ENCODE measurements around the gene NDOR1. TPM values are rescaled to one million over a fixed set of nuclear protein-coding genes. Genes with fewer than 3 reads are reported as not detected.

Gene NDOR1
- total RNA-seq, 1 experiment from 2014 or later, result 5.7 TPM

Other genes starting within 250 kb of the NDOR1 start
- gene PTGDS, start 228.2 kb upstream of the NDOR1 start, total RNA-seq (2014; rRNA removed; shearing (Covaris generic); ENCODE audit: low replicate concordance), result not detected in 2 replicates
- not detected in 2 replicates for gene LCNL1, start 222.7 kb upstream of the NDOR1 start, total RNA-seq (2014; rRNA removed; shearing (Covaris generic); ENCODE audit: low replicate concordance)
- 27.5 and 63.0 TPM in 2 replicates for gene PAXX, start 213.3 kb upstream of the NDOR1 start, total RNA-seq (2014; rRNA removed; shearing (Covaris generic); ENCODE audit: low replicate concordance)
- gene CLIC3, start 209.1 kb upstream of the NDOR1 start, total RNA-seq (2014; rRNA removed; shearing (Covaris generic); ENCODE audit: low replicate concordance), result not detected in 2 replicates
- gene ABCA2, start 177.5 kb upstream of the NDOR1 start, total RNA-seq (2014; rRNA removed; shearing (Covaris generic); ENCODE audit: low replicate concordance), result 10.9 and 11.7 TPM in 2 replicates
- not detected in 2 replicates for gene FUT7, start 173.6 kb upstream of the NDOR1 start, total RNA-seq (2014; rRNA removed; shearing (Covaris generic); ENCODE audit: low replicate concordance)
- 86.9 and 253 TPM in 2 replicates for gene NPDC1, start 159.5 kb upstream of the NDOR1 start, total RNA-seq (2014; rRNA removed; shearing (Covaris generic); ENCODE audit: low replicate concordance)
- gene ENTPD2, start 151.6 kb upstream of the NDOR1 start, total RNA-seq (2014; rRNA removed; shearing (Covaris generic); ENCODE audit: low replicate concordance), result not detected in 2 replicates
- gene SAPCD2, start 135.1 kb upstream of the NDOR1 start, total RNA-seq (2014; rRNA removed; shearing (Covaris generic); ENCODE audit: low replicate concordance), result 20.8 and 32.5 TPM in 2 replicates
- gene UAP1L1, start 128.2 kb upstream of the NDOR1 start, total RNA-seq (2014; rRNA removed; shearing (Covaris generic); ENCODE audit: low replicate concordance), result 8.2 and 12.2 TPM in 2 replicates
- 77.1 and 83.1 TPM in 2 replicates for gene MAN1B1, start 118.7 kb upstream of the NDOR1 start, total RNA-seq (2014; rRNA removed; shearing (Covaris generic); ENCODE audit: low replicate concordance)
- gene DPP7, start 91.0 kb upstream of the NDOR1 start, total RNA-seq (2014; rRNA removed; shearing (Covaris generic); ENCODE audit: low replicate concordance), result 53.6 and 57.8 TPM in 2 replicates
- not detected in 2 replicates for gene GRIN1, start 66.5 kb upstream of the NDOR1 start, total RNA-seq (2014; rRNA removed; shearing (Covaris generic); ENCODE audit: low replicate concordance)
- gene LRRC26, start 35.6 kb upstream of the NDOR1 start, total RNA-seq (2014; rRNA removed; shearing (Covaris generic); ENCODE audit: low replicate concordance), result not detected in 2 replicates
- gene TMEM210, start 33.6 kb upstream of the NDOR1 start, total RNA-seq (2014; rRNA removed; shearing (Covaris generic); ENCODE audit: low replicate concordance), result not detected in 2 replicates
- 31.1 and 34.6 TPM in 2 replicates for gene ANAPC2, start 17.1 kb upstream of the NDOR1 start, total RNA-seq (2014; rRNA removed; shearing (Covaris generic); ENCODE audit: low replicate concordance)
- gene SSNA1, start 17.0 kb upstream of the NDOR1 start, total RNA-seq (2014; rRNA removed; shearing (Covaris generic); ENCODE audit: low replicate concordance), result 161 and 267 TPM in 2 replicates
- gene TPRN, start 5.0 kb upstream of the NDOR1 start, total RNA-seq (2014; rRNA removed; shearing (Covaris generic); ENCODE audit: low replicate concordance), result 6.2 and 12.0 TPM in 2 replicates
- 33.5 and 61.7 TPM in 2 replicates for gene TMEM203, start 52 bp upstream of the NDOR1 start, total RNA-seq (2014; rRNA removed; shearing (Covaris generic); ENCODE audit: low replicate concordance)
- not detected in 2 replicates for gene RNF208, start 16.5 kb downstream of the NDOR1 start, total RNA-seq (2014; rRNA removed; shearing (Covaris generic); ENCODE audit: low replicate concordance)
- gene CYSRT1, start 19.5 kb downstream of the NDOR1 start, total RNA-seq (2014; rRNA removed; shearing (Covaris generic); ENCODE audit: low replicate concordance), result 0.89 and 1.5 TPM in 2 replicates
- gene RNF224, start 21.8 kb downstream of the NDOR1 start, total RNA-seq (2014; rRNA removed; shearing (Covaris generic); ENCODE audit: low replicate concordance), result not detected in 2 replicates
- not detected in 2 replicates for gene SLC34A3, start 25.2 kb downstream of the NDOR1 start, total RNA-seq (2014; rRNA removed; shearing (Covaris generic); ENCODE audit: low replicate concordance)
- 577 and 829 TPM in 2 replicates for gene TUBB4B, start 35.6 kb downstream of the NDOR1 start, total RNA-seq (2014; rRNA removed; shearing (Covaris generic); ENCODE audit: low replicate concordance)
- gene STPG3, start 45.6 kb downstream of the NDOR1 start, total RNA-seq (2014; rRNA removed; shearing (Covaris generic); ENCODE audit: low replicate concordance), result not detected in 2 replicates
- 56.3 and 75.6 TPM in 2 replicates for gene NELFB, start 49.6 kb downstream of the NDOR1 start, total RNA-seq (2014; rRNA removed; shearing (Covaris generic); ENCODE audit: low replicate concordance)
- 2.3 and 2.9 TPM in 2 replicates for gene TOR4A, start 72.0 kb downstream of the NDOR1 start, total RNA-seq (2014; rRNA removed; shearing (Covaris generic); ENCODE audit: low replicate concordance)
- gene NRARP, start 96.6 kb downstream of the NDOR1 start, total RNA-seq (2014; rRNA removed; shearing (Covaris generic); ENCODE audit: low replicate concordance), result 0.16 TPM in 1 of 2 replicates, not detected in the other
- gene EXD3, start 217.5 kb downstream of the NDOR1 start, total RNA-seq (2014; rRNA removed; shearing (Covaris generic); ENCODE audit: low replicate concordance), result 1.2 TPM in 2 replicates
- gene NOXA1, start 217.7 kb downstream of the NDOR1 start, total RNA-seq (2014; rRNA removed; shearing (Covaris generic); ENCODE audit: low replicate concordance), result not detected in 2 replicates
- not detected in 2 replicates for gene ENTPD8, start 235.7 kb downstream of the NDOR1 start, total RNA-seq (2014; rRNA removed; shearing (Covaris generic); ENCODE audit: low replicate concordance)